NCI-H2081 (cell line): Measurements from ENCODE around the gene ADGRF5.

Experiments
- DNase-seq, 2 experiments: peaks; one replicate each; lab custom pipeline; 2025; lab: John Stamatoyannopoulos, UW

Gene ADGRF5

GRCh38 chr6:46921731-46922130 is at the start of gene ADGRF5:
Gene ADGRF5 (minus strand): TSS chr6:46921938. CDS start chr6:46906762, 15,176 bp downstream.
- no peak for DNase-seq

DNA sequence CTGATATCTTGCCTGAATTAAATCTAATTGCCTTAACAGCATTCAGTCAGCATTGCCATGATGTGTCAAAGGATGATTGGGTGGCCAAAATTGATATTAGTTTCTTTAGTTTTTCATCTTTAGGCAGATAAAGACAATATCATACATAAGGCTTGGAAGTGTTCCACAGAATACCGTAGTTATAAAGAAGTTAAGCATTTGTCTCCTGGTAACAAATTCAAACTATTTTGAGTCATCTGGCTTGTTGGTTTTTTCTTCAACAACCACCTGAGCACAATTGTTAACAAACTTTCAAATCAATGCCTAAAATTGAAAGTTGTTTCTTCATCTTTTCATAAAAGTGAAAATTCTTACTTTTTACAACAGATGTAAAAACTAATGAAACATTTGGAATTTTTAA is 47.5 kb upstream of the ADGRF5 start:
- no peak for DNase-seq

DNA sequence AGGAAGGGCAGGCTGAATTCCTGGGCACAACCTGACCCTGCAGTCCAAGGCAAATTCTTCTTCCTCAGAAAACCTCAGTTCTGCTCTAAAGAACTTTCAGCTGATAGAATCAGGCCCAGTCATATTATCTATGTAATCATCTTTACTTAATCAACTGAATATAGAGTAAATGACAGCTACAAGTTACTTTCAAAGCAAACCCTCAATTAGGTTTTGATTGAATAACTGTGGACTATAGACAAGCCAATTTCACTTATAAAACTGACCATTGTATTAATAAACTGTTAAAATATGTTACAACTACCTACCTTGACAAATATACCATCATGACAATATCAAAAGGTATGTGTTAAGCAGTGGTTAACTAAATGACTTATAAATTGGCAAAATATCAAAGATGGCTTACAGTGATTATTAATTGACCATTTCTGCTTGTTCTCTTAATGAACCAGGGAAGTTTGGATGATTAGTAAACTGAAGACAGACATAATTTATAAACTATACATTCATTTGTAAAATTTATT is 46.1 kb upstream of the ADGRF5 start:
- DNase-seq: no peak

DNA sequence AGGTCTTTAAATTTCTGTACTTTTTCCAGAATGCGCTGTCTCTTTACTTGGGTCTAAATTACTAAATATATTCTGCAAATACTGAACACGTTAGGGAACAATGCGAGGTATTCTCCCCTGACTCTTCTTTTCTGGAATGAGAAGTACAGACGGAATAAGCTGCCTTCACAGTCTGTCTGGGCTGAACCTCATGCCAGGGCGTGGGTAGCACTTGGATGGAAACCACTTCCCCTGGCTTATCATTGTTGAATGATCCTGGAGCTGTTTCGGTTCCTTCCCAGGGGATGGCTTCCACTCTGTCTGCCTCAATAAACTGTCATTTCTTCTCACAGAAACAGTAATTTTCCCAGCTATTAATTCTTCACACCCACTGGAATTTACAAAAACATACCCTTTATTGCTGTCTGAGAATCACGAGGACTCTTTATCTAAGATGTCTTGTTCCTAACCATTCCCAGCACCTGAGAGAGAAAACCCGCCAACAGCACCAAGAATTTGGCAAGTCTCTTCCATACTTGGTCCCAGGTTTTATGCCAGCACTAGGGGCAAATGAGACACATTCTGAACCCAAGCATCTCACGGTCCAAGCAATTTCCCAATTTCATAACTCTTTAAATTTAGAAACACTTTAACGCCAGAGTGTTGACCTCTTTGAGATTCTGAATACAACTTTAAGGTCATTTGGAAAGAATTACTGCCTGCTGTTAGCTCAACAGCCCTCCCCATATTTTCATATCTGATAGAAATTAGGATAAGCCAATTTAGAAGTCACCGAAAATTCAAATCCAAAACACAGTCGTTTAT is 43.2 kb upstream of the ADGRF5 start:
- no peak for DNase-seq

DNA sequence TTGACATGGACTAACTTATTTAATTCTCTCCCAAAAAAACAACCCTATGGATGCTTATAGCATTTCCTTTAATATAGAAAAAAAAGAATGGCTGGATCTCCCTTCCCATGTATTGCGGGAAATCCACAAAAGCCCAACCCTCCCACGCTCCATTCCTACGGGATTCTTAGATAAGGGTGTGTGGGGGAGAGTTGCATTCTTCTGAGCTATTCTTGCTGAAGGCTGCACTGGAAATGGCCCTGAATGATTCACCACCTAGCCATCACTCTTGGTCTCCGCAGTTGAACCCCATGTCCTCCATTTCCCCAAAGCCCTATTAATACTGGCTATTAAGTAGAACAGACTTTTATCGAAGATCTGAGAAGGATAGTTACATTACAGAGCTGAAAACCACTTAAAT is 41.9 kb upstream of the ADGRF5 start:
- DNase-seq: no peak

DNA sequence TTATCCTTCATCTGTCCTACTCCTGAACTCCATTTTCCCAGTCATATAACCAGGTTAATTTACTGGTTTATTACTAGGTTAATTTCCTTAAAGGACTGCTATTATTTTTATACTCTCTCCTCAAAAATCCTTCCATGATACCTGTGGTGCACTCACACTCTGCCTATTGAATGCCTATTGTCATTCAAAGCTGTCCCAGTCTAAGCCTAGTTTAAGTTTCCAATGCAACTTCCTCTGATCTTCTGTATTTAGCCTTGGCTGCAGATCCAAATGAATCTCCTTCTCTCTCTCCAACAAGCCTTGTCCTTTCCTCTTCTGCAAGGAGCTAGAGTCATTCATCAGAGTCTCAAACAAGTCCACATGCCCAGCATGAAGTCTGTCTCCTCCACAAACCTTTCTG is 41.3 kb upstream of the ADGRF5 start:
- DNase-seq: no peak

GRCh38 chr6:46961711-46962110 is 40.0 kb upstream of the ADGRF5 start:
- no peak for DNase-seq

DNA sequence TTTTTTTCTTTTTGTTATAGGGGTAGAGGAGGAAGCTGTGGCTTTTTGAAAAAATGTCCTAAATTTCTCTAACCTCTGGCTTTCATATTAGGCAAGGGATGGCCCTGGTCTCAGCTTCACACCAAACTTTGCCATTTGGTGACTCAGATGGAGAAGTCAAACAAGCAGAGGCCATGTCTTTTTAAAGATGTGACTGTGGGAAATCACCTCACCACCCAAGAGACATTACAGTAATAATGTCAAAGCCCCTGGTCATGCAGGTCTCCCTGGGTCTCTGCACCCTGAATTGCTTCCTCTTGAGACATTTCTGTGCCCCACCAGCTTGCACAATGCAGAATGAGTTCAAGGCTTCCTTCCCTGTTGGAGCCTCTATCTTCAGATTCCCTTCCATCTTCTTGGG is 39.5 kb upstream of the ADGRF5 start:
- DNase-seq: no peak

DNA sequence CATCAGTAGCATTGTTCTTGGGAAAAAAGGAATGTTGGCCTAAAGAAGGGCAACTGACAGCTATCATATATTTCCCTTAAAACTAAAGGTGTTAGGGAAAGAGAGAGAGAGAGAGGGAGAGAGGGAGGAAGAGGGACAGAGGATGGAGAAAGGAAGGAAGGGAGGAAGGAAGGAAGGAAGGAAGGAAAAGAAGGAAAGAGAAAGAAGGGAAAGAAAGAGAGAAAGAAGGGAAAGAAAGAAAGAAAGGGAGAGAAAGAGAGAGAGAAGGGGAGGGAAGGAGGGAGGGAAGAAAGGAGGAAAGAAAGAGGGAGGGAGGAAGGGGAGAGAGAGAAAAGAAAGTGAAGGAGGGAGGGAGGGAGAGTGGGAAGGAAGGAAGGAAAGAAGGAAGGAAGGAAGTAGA is 37.7 kb upstream of the ADGRF5 start:
- no peak for DNase-seq

GRCh38 chr6:46956409-46956808 is 34.7 kb upstream of the ADGRF5 start:
- no peak for DNase-seq

DNA sequence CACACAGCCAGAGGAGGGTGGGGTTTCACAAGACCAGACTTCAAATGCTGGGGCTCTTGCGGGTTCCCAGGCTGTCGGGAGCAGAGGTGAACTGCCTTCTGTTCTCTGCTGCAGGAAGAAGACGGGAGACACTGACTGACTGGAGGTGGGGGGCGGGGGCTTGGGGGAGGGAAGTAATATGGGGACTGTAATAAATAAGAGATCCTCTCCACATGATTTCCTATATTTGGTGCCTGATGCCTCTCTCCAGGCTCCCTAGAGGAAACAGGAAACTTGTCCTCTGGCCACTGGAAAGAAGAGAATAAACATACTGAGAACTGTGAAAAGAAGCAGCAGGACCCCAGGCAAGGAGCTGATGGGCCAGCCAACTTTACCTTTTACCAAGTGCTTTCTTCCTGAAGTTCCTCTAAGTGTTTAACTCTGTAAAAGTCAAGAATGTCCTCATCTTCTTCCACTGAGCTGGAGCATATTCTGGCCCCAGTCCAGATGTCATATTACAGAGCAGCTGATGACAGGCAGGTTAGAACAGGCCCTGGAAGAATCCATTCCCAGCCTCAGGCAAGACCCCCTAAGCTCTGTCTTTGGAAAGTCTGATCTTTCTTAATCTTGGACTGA is 33.2 kb upstream of the ADGRF5 start:
- peak in 1 of 2 experiments; percentile 16 for DNase-seq

DNA sequence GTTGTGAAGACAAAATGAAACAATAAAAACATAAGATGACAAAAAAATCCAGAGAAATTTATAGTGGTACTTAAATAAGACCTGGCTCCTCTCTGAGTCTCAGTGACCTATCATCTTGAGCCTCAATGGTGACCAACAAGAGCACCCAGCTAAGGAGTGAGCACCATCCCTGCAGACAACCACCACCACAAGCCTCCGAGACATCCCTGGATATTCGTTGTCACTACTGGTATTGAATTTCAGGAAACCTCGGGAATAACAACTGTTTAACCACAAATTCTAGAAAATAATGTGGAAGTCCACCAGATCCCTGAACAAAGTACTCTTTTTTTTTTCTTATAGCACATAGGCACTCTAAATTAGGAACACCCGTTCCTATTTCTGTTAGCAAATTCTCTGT is 32.2 kb upstream of the ADGRF5 start:
- DNase-seq: no peak

DNA sequence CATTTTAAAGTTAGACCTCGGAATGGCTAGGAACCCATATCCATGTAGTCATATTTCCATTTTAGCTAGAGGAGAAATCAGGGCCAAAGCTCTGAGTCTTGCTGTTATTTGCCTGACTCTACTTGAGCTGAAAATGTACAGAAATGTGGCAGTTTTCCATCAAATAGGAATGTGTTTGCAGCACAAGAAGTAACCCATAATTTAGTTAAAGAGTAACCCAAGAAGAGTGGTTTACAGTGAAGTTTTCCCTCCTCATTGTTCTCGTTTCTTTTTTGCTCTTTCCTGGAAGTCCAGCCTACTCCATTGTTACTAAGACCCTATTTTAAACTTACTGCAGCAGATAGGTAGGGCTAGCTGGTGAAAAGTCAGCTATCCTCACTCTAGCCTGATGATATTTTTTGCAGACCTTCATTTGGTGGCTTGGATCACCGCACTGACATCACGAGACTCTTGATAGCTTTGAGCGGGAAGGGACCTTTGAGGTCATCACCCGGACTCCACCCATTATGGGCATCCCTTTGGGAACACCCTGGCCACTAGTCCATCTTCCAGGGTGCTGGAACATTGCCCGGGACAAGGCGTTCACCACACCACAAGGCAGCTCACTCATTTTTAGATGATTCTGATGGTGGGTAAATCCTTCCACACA is 28.0 kb upstream of the ADGRF5 start:
- no peak for DNase-seq

DNA sequence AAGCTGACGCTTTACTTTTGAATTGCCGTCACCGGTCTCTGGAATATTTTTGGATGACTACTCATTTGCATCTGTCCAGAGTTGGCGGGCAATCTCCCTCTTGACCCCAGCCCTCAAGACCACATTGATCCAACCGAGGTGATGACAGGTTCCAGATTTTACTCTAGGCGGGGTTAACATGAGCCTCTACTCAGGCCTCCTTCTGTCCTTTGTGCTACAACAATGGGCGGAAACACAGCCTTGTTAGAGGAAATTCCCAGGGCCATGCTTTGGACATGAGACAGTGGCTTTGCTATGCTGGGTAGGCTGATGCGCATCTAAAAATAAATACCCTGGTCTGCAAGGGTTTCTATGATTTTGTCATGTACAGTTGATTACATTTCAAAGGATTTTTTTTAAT is 27.0 kb upstream of the ADGRF5 start:
- no peak for DNase-seq

GRCh38 chr6:46947497-46947896 is 25.8 kb upstream of the ADGRF5 start:
- DNase-seq: no peak

DNA sequence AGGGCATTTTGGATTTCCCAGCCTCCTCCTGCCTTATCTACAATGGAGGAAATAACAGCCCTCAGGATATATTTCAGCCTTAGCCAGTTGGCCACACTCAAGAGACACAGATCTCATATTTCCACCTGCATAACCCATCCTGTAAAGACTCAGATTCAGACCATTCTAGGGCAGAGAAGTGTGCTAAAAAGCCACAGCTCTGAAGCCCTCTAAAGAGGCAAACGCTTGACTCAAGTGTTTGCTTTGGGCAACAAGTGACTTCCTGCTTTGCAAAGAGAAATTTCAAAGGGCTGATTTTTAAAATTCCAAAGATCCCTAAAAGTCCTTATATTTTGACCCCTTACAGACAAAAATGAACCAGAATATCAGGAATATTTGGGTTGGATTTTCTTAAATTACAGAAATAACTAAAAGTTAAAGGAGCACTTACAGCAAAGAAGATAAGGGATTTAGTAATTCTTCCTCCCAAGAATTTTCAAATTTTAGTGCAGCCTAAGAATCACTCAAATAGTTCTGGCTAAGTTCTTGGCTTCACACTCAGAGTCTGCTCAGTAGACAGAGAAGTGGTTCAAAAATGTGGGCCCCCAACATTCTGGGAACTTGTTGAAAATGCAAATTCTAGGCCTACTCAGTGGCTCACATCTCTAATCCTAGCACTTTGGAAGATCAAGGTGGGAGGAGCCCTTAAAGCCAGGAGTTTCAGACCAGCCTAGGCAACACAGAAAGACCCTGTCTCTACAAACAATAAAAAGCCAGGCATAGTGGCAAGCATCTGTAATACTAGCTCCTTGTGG is 18.9 kb upstream of the ADGRF5 start:
- DNase-seq: no peak

- DNase-seq: no peak
Observed at GRCh38 chr6:46937642-46938041, 15.9 kb upstream of the ADGRF5 start.

GRCh38 chr6:46935687-46936086 is 13.9 kb upstream of the ADGRF5 start:
- DNase-seq: no peak

- no peak for DNase-seq
Observed at GRCh38 chr6:46933751-46934150, 12.0 kb upstream of the ADGRF5 start.

GRCh38 chr6:46932526-46933319 is 11.0 kb upstream of the ADGRF5 start:
- DNase-seq: no peak

DNA sequence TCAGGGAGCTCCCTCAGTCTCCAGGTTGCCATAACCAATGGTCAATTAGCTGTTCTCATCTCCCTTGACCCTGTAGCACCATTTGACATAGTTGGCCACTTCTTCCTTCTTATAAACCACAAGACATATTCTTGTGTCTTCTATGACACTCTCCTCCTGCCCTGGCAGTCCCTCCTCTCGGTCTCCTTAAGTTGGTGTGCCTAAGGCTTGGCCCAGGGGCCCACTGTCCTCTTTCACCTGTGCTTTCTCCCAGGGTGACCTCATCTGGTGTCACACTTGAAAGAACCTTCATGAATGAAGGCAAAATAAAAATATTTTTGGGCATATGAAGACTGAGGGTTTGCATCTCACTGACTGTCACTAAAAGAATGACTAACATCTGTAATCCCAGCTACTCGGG is 9.7 kb upstream of the ADGRF5 start:
- DNase-seq: no peak
